GM23338 (cell line): ENCODE measurements around the gene RAB3A. TPM values are rescaled to one million over a fixed set of nuclear protein-coding genes. Genes with fewer than 3 reads are reported as not detected.

ENCODE experiments used
- ATAC-seq: fragments of 200-7000 bp; cut with Tn5 transposase; 3 replicates; pipeline ENCODE4 v1.9.1; 2020
- DNase-seq: peaks from one replicate; pipeline ENCODE4 v3.0.0-alpha.2; 2015; ENCODE audit warnings: low spot score
- H2AFZ ChIP-seq: fragments of 200-600 bp; sonication (generic); 2 replicates; pipeline ENCODE4 v1.8.0; 2016; ENCODE audit warnings: antibody characterized with exemption, mild to moderate bottlenecking, moderate library complexity
- H3F3A ChIP-seq: fragments of 200-600 bp; sonication (generic); replicated peaks from 2 replicates; pipeline ENCODE4 v1.8.0; 2017; ENCODE audit warnings: antibody characterized with exemption, mixed run types, low read depth
- H3K27ac ChIP-seq: fragments of 200-600 bp; sonication (generic); 2 replicates; pipeline ENCODE4 v1.6.1; 2016; ENCODE audit warnings: low read depth
- H3K27me3 ChIP-seq: fragments of 200-600 bp; sonication (generic); 2 replicates; pipeline ENCODE4 v1.8.0; 2016; ENCODE audit warnings: mild to moderate bottlenecking, mixed run types, moderate library complexity; ENCODE audit not compliant: insufficient read depth
- H3K36me3 ChIP-seq: fragments of 200-600 bp; sonication (generic); 2 replicates; pipeline ENCODE4 v1.8.0; 2016; ENCODE audit warnings: mild to moderate bottlenecking; ENCODE audit not compliant: insufficient read depth
- H3K4me1 ChIP-seq: fragments of 200-600 bp; sonication (generic); 2 replicates; pipeline ENCODE4 v1.8.0; 2016; ENCODE audit warnings: mild to moderate bottlenecking, moderate library complexity; ENCODE audit not compliant: insufficient read depth
- H3K4me2 ChIP-seq: fragments of 200-600 bp; sonication (generic); 2 replicates; pipeline ENCODE4 v1.7.1; 2017; ENCODE audit warnings: mixed run types
- H3K4me3 ChIP-seq: fragments of 200-600 bp; sonication (generic); 2 replicates; pipeline ENCODE4 v1.6.1; 2016; ENCODE audit warnings: mixed run types
- H3K79me2 ChIP-seq: fragments of 200-600 bp; sonication (generic); replicated peaks from 2 replicates; pipeline ENCODE4 v1.8.0; 2017; ENCODE audit warnings: mild to moderate bottlenecking; ENCODE audit not compliant: insufficient read depth
- H3K9me2 ChIP-seq: fragments of 200-600 bp; sonication (generic); 2 replicates; pipeline ENCODE4 v1.8.0; 2017; ENCODE audit not compliant: insufficient read depth
- H4K20me1 ChIP-seq: fragments of 200-600 bp; sonication (generic); replicated peaks from 2 replicates; pipeline ENCODE4 v1.8.0; 2017; ENCODE audit warnings: mild to moderate bottlenecking; ENCODE audit not compliant: insufficient read depth
- H3K27ac Mint-ChIP-seq: 2 replicates; pipeline ENCODE4 v1.8.0; 2020; ENCODE audit warnings: inconsistent platforms, mild to moderate bottlenecking, moderate library complexity, mixed read lengths
- H3K27me3 Mint-ChIP-seq: 3 replicates; pipeline ENCODE4 v1.8.0; 2022; ENCODE audit warnings: low read depth, mild to moderate bottlenecking, moderate library complexity, mixed read lengths, inconsistent platforms; ENCODE audit not compliant: insufficient read depth, poor library complexity
- H3K36me3 Mint-ChIP-seq: 3 replicates; pipeline ENCODE4 v1.8.0; 2021; ENCODE audit warnings: low read depth, mild to moderate bottlenecking, inconsistent platforms, moderate library complexity, mixed read lengths
- H3K4me1 Mint-ChIP-seq: 3 replicates; pipeline ENCODE4 v1.8.0; 2020; ENCODE audit warnings: mild to moderate bottlenecking, inconsistent platforms, mixed read lengths
- H3K4me3 Mint-ChIP-seq: 3 replicates; pipeline ENCODE4 v1.8.0; 2021; ENCODE audit warnings: moderate library complexity, mild to moderate bottlenecking, inconsistent platforms, mixed read lengths
- H3K9me3 Mint-ChIP-seq: 3 replicates; pipeline ENCODE4 v1.8.0; 2020; ENCODE audit warnings: moderate library complexity, mild to moderate bottlenecking, inconsistent platforms, mixed read lengths
- CREB1 ChIP-seq: fragments of 250-450 bp; sonication (Bioruptor Pico); IDR thresholded peaks from 2 replicates; pipeline ENCODE4 v1.5.0; 2020; ENCODE audit warnings: low read depth, mild to moderate bottlenecking, moderate library complexity
- ETS1 ChIP-seq: IDR thresholded peaks from 2 replicates; pipeline ENCODE4 v1.6.1; 2016; ENCODE audit warnings: antibody characterized with exemption
- EZH2phosphoT487 ChIP-seq: fragments of 200-600 bp; sonication (generic); IDR thresholded peaks from one replicate; pipeline ENCODE4 v1.8.1; 2018; ENCODE audit warnings: antibody characterized with exemption; ENCODE audit not compliant: unreplicated experiment
- JUNB ChIP-seq: IDR thresholded peaks from one replicate; pipeline ENCODE4 v1.6.1; 2016; ENCODE audit warnings: antibody characterized with exemption; ENCODE audit not compliant: unreplicated experiment
- ZNF114 ChIP-seq: fragments of 250-450 bp; sonication (Bioruptor Pico); IDR thresholded peaks from 2 replicates; pipeline ENCODE4 v1.5.0; 2020; ENCODE audit warnings: mild to moderate bottlenecking, moderate library complexity
- polyA plus RNA-seq: library from polyadenylated mRNA; unstranded; fragments of >200 nt; fragmentation: Nextera tagmentation; extraction: Ambion mirVana; gene quantifications from 2 replicates; pipeline ENCODE4 v1.2.1, GENCODE V29; 2016
- total RNA-seq: library from RNA; depleted of rRNA; stranded (reverse); fragments of >200 nt; shearing (Covaris generic); gene quantifications from 2 replicates; pipeline ENCODE4 v1.2.3, GENCODE V29; 2014
- TF ChIP-seq, protein P1 (sequence below), 2 experiments: fragments of 200-600 bp in 1 of 2; sonication (generic) in 1 of 2; conservative IDR thresholded peaks; 2 replicates each; pipeline versions ENCODE4 v1.5.1 to v1.6.1; 2016 to 2017; ENCODE audit warnings: antibody characterized with exemption in 2 of 2, low read depth in 2 of 2, mild to moderate bottlenecking in 2 of 2, moderate library complexity in 1 of 2

RAB3A gene
- total and polyA plus RNA-seq, 2 experiments from 2014 or later = 9.7 to 20.3 TPM

- Mint-ChIP-seq H3K36me3 (peaks cover 39% of the 10 kb centered on the region), H3K27me3 (peaks cover 8% of the 10 kb centered on the region), H3K4me1 (peaks cover 2% of the 10 kb centered on the region), H3K9me3 (no peaks in the 10 kb centered on the region), H3K4me3 (no peak overlapping the region), H3K27ac (no peak overlapping the region)
- Histone ChIP-seq H3K9me2 (no peaks in the 10 kb centered on the region), H2AFZ (no peak overlapping the region), H3K4me2 (no peak overlapping the region), H3K27ac (no peak overlapping the region), H3K4me3 (no peak overlapping the region), H3K79me2 (no peaks in the 10 kb centered on the region), H3K4me1 (no peaks in the 10 kb centered on the region; the same call in 1 of the 2 replicates), H3K27me3 (no peaks in the 10 kb centered on the region), H4K20me1 (no peaks in the 10 kb centered on the region; the same call in 1 of the 2 replicates), H3F3A (peaks cover 8% of the 10 kb centered on the region; the same call in 1 of the 2 replicates), H3K36me3 (peaks cover 4% of the 10 kb centered on the region; the same call in 1 of the 2 replicates)
- DNase-seq (no peak), ATAC-seq (no peak)
- TF ChIP-seq, protein P1, sequence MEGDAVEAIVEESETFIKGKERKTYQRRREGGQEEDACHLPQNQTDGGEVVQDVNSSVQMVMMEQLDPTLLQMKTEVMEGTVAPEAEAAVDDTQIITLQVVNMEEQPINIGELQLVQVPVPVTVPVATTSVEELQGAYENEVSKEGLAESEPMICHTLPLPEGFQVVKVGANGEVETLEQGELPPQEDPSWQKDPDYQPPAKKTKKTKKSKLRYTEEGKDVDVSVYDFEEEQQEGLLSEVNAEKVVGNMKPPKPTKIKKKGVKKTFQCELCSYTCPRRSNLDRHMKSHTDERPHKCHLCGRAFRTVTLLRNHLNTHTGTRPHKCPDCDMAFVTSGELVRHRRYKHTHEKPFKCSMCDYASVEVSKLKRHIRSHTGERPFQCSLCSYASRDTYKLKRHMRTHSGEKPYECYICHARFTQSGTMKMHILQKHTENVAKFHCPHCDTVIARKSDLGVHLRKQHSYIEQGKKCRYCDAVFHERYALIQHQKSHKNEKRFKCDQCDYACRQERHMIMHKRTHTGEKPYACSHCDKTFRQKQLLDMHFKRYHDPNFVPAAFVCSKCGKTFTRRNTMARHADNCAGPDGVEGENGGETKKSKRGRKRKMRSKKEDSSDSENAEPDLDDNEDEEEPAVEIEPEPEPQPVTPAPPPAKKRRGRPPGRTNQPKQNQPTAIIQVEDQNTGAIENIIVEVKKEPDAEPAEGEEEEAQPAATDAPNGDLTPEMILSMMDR (conservative IDR thresholded peaks at IDR 0.05; ENCODE audit: low read depth in 2 of 2) = no peak
- TF ChIP-seq CREB1 (CRISPR knock-in tag) = no peak
- no peak for TF ChIP-seq ZNF114 (CRISPR knock-in tag)
- no peak for TF ChIP-seq JUNB
- TF ChIP-seq EZH2phosphoT487 = no peak
These were observed 35.0 kb downstream of the RAB3A start for GRCh38 chr19:18168673-18169381.

GRCh38 chr19:18167975-18168645 is 35.7 kb downstream of the RAB3A start:
- H3K9me3 Mint-ChIP-seq = no peaks in the 10 kb centered on the region
- no peak overlapping the region for H3K4me3 ChIP-seq
- no peaks in the 10 kb centered on the region for H3K27me3 ChIP-seq
- peaks cover 8% of the 10 kb centered on the region; the same call in 1 of the 2 replicates for H3F3A ChIP-seq
- no peaks in the 10 kb centered on the region for H3K4me1 ChIP-seq
- ATAC-seq (peak; percentile 96), DNase-seq (peak; percentile 78)
- H3K4me3 Mint-ChIP-seq = no peak overlapping the region
- H4K20me1 ChIP-seq = no peaks in the 10 kb centered on the region; the same call in 1 of the 2 replicates
- no peaks in the 10 kb centered on the region for H3K79me2 ChIP-seq
- no peak for TF ChIP-seq ETS1
- TF ChIP-seq, protein P1 (conservative IDR thresholded peaks at IDR 0.05; ENCODE audit: low read depth in 2 of 2) = peak; percentile 66 to 84
- no peak overlapping the region for H3K4me2 ChIP-seq
- H3K36me3 Mint-ChIP-seq = peaks cover 45% of the 10 kb centered on the region
- H3K27ac Mint-ChIP-seq = no peak overlapping the region
- no peak overlapping the region for H3K27ac ChIP-seq
- no peak overlapping the region for H2AFZ ChIP-seq
- H3K36me3 ChIP-seq = peaks cover 4% of the 10 kb centered on the region; the same call in 1 of the 2 replicates
- no peaks in the 10 kb centered on the region for H3K9me2 ChIP-seq
- H3K4me1 Mint-ChIP-seq = no peaks in the 10 kb centered on the region; the same call in none of the 3 replicates
- peaks cover 8% of the 10 kb centered on the region for H3K27me3 Mint-ChIP-seq
